Transverse colon (tissue), 4 donors: ENCODE results near the gene COMMD9. TPM values are rescaled to one million over a fixed set of nuclear protein-coding genes. Genes with fewer than 3 reads are reported as not detected.

ENCODE experiments used
- DNase-seq: peaks from one replicate; pipeline ENCODE4 v3.0.0-alpha.2; 2019
- H3K27ac ChIP-seq, 4 donors: fragments of 200-600 bp; sonication (generic); 2 replicates each; pipeline ENCODE4 v1.5.1; 2016 to 2018; ENCODE audit warnings: inconsistent platforms in 4 of 4
- H3K27me3 ChIP-seq: fragments of 200-600 bp; sonication (generic); 2 replicates; pipeline ENCODE4 v1.5.1; 2017; ENCODE audit warnings: inconsistent platforms
- H3K36me3 ChIP-seq, 4 donors: fragments of 200-600 bp; sonication (generic); 2 replicates each; pipeline ENCODE4 v1.5.1; 2017 to 2019; ENCODE audit warnings: inconsistent platforms in 4 of 4
- H3K4me1 ChIP-seq, 4 donors: fragments of 200-600 bp; sonication (generic); 2 replicates each; pipeline ENCODE4 v1.5.1; 2017 to 2020; ENCODE audit warnings: inconsistent platforms in 4 of 4
- H3K4me3 ChIP-seq, 4 donors: fragments of 200-600 bp; sonication (generic); 1 replicate in 1 of 4; 2 replicates in 3 of 4; pipeline versions ENCODE4 v1.5.1 to v1.6.1; 2017 to 2019; ENCODE audit warnings: inconsistent platforms in 4 of 4
- H3K9me3 ChIP-seq, 2 donors: fragments of 200-600 bp; sonication (generic); 2 replicates each; pipeline ENCODE4 v1.5.1; 2017 to 2019; ENCODE audit warnings: inconsistent platforms in 2 of 2
- EP300 ChIP-seq: sonication (generic); formaldehyde crosslinking; IDR thresholded peaks from one replicate; pipeline ENCODE4 v1.6.1; 2017; ENCODE audit warnings: antibody characterized with exemption, low read depth
- POLR2A ChIP-seq: fragments of 450-650 bp; IDR thresholded peaks from one replicate; pipeline ENCODE4 v1.6.1; 2016; ENCODE audit warnings: antibody characterized with exemption, mild to moderate bottlenecking, moderate library complexity
- POLR2AphosphoS5 ChIP-seq, 3 donors: sonication (generic); formaldehyde crosslinking; IDR thresholded peaks; one replicate each; pipeline ENCODE4 v1.6.1; 2016; ENCODE audit warnings: antibody characterized with exemption in 3 of 3
- WGBS, 2 donors: methylation state at CpG; one replicate each; pipeline ENCODE4 v1.1.5; 2018; ENCODE audit warnings: low coverage in 1 of 2; 5-methylcytosine and 5-hydroxymethylcytosine counted together
- in situ Hi-C, 4 donors: fragments of 200-750 bp; cut with MboI; loops; one replicate each; pipeline versions ENCODE4 v1.15.0 to v1.15.1; 2017; ENCODE audit warnings: low sequenced_read_pairs in 3 of 4, low pct_ligation_motif_present in 1 of 4, low pct_unique_long_range_greater_than_20kb in 1 of 4
- intact Hi-C: fragments of 100-400 bp; cut with DNase I; formaldehyde crosslinking; loops from one replicate; pipeline ENCODE4 v1.15.1; 2023; ENCODE audit warnings: low total_unique reads
- total RNA-seq, 4 donors: library from RNA; depleted of rRNA; stranded (reverse); fragments of >200 nt; gene quantifications; one replicate each; pipeline ENCODE4 v1.1.0, GENCODE V29; 2016
- TF ChIP-seq, protein P1 (sequence below), 5 experiments: fragments of 200-600 bp in 3 of 5; fragments of 450-650 bp in 2 of 5; sonication (generic) in 3 of 5; IDR thresholded peaks; 1 replicate in 2 of 5; 2 replicates in 3 of 5; pipeline ENCODE4 v1.5.1; 2016 to 2017; ENCODE audit warnings: antibody characterized with exemption in 5 of 5, inconsistent platforms in 3 of 5, mild to moderate bottlenecking in 2 of 5, moderate library complexity in 1 of 5

The COMMD9 gene
- 10 to 100 TPM; 22.4 to 46.2 (median 33.9) TPM for total RNA-seq

DNA sequence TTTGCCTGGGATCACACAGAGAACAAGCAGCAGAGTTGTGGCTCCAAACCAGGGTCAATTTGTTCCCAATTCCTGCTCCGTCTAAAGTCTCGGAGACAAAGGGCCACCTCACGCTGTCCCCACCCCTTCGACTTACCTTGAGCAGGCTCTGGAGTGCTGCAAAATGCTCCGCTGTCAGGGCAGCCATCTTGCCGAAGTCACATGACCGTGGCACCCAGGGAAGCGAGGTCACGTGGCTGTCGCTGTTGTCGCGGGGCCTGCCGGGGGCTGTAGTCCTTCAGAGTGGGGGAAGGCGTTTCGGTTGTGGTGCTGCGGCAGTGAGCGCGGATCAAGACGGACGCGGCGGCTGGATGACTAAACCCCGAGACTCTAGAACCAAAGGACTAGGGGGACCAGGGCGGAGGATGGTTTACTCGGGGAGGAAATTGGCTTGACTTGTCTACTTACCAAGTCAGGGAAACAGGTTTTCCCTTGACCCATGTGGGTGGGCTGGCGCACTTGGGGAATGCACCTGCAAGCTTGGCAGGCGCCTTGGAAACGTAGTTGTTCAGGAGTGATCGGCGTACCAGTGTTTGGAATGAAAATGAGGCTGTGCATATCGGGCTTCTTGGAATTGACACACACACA is at the start of gene COMMD9:
COMMD9 (minus strand) TSS at position 199 of the 627 bp plus-strand sequence; CDS start at position 187, 12 bp downstream.
- H3K36me3 ChIP-seq: no peaks in the 10 kb centered on the region
- peak within 1 kb of the TSS; percentile 53 to 93 (median 57) for H3K4me3 ChIP-seq
- no peaks in the 10 kb centered on the region for H3K27me3 ChIP-seq
- H3K9me3 ChIP-seq: no peaks in the 10 kb centered on the region
- H3K4me1 ChIP-seq: peaks cover 0 to 18% (median 8%) of the 10 kb centered on the region in 4 donors
- in situ Hi-C loops: loop anchor here in 2 of 4 donors (10.0 to 25.0 kb wide), 2 partner anchors 98 to 205 kb away; no protein-coding TSS in a partner anchor
- TF ChIP-seq POLR2AphosphoS5 (IDR thresholded peaks at IDR 0.05) (peak; percentile 81 to 90 (median 89)), POLR2A (peak; percentile 61), EP300 (no peak)
- 0 to 1% methylated on average over 1 to 22 of the region's 31 CpGs for WGBS, 2 donors
- intact Hi-C loops: no loop called here
- peak within 1 kb of the TSS; percentile 54 to 73 (median 68) for H3K27ac ChIP-seq
- peak; percentile 96 for DNase-seq

DNA sequence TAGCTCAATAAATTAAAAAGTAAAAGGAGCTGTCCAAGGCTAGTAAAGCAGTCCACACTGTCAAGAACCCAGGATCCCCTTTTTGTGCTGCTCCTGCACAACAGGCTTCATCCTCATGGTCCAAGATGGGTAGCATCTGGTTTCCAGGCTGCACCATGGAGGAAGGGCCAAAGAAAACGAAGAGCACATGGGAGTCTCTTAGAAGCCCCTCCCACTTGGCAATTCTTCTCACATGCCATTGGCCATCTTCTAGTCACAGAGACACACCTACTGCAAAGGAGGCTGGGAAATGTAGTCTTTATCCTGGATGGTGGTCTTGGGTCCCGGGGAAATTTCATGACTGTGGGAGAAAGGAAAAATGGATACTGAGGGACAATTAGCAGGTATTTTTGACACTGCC is 44.7 kb upstream of the COMMD9 start:
- no peak overlapping the region for H3K4me3 ChIP-seq
- in situ Hi-C loops (no loop called here), intact Hi-C loops (no loop called here)
- peak overlapping the region in 1 of 4 donors; percentile 5 for H3K27ac ChIP-seq
- no peaks in the 10 kb centered on the region for H3K9me3 ChIP-seq
- no peaks in the 10 kb centered on the region for H3K27me3 ChIP-seq
- TF ChIP-seq EP300: no peak
- no peak for TF ChIP-seq POLR2A
- no peak for TF ChIP-seq POLR2AphosphoS5 (IDR thresholded peaks at IDR 0.05)
- TF ChIP-seq, protein P1, sequence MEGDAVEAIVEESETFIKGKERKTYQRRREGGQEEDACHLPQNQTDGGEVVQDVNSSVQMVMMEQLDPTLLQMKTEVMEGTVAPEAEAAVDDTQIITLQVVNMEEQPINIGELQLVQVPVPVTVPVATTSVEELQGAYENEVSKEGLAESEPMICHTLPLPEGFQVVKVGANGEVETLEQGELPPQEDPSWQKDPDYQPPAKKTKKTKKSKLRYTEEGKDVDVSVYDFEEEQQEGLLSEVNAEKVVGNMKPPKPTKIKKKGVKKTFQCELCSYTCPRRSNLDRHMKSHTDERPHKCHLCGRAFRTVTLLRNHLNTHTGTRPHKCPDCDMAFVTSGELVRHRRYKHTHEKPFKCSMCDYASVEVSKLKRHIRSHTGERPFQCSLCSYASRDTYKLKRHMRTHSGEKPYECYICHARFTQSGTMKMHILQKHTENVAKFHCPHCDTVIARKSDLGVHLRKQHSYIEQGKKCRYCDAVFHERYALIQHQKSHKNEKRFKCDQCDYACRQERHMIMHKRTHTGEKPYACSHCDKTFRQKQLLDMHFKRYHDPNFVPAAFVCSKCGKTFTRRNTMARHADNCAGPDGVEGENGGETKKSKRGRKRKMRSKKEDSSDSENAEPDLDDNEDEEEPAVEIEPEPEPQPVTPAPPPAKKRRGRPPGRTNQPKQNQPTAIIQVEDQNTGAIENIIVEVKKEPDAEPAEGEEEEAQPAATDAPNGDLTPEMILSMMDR (IDR thresholded peaks at IDR 0.05): no peak
- no peak for DNase-seq
- WGBS, 2 donors: 66 to 79% methylated on average over 2 of the region's 2 CpGs
- H3K36me3 ChIP-seq: no peaks in the 10 kb centered on the region
- H3K4me1 ChIP-seq: peaks cover 0 to 3% (median 0%) of the 10 kb centered on the region in 4 donors

DNA sequence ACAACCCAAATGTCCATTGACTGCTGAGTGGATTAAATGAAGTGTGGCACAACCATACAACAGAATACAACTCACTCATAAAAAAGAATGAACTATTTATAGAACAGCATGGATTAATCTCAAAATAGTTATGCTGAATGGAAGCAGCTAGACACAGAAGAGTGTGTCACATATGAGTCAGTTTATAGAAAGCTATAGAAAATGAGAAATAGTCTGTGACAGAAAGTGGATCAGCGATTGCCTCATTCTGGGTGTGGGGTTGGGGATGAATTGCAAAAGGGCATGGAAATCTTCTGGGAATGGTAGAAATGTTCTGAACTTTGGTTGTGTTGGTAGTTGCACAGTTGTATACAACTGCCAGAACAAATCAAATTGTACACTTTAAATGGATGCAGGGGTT is 44.2 kb upstream of the COMMD9 start:
- Histone ChIP-seq H3K9me3 (no peaks in the 10 kb centered on the region), H3K36me3 (no peaks in the 10 kb centered on the region), H3K4me1 (peaks cover 0 to 3% (median 0%) of the 10 kb centered on the region in 4 donors), H3K27ac (no peak overlapping the region), H3K27me3 (no peaks in the 10 kb centered on the region), H3K4me3 (no peak overlapping the region)
- no peak for TF ChIP-seq POLR2A
- 75 to 82% methylated on average over 1 of the region's 1 CpG for WGBS, 2 donors
- in situ Hi-C loops: no loop called here
- no peak for DNase-seq
- intact Hi-C loops: no loop called here

DNA sequence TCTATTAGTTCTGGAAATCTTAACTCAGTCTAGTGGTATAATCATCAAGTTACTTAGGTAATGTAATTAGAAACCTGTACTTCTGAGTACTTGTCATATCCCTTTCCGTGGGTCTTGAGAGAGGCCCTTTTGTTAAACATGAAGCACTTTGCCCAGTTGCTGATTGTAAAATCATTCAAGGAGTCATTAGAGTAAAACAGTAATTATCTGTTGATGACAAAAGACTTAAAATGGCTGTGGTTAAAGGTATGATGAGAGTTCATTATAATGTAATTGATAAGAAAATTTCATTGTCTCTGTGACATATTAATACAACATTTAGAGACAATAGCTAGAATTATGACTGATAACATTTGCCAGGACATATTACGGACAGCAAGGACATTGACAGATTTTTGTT is 41.2 kb upstream of the COMMD9 start:
- WGBS, 2 donors: 57 to 75% methylated on average over 2 of the region's 2 CpGs
- H3K27ac ChIP-seq: no peak overlapping the region
- H3K36me3 ChIP-seq: no peaks in the 10 kb centered on the region
- H3K4me1 ChIP-seq: peaks cover 0 to 7% (median 0%) of the 10 kb centered on the region in 4 donors
- in situ Hi-C loops (no loop called here), intact Hi-C loops (no loop called here)
- H3K9me3 ChIP-seq: no peaks in the 10 kb centered on the region
- no peak overlapping the region for H3K4me3 ChIP-seq
- TF ChIP-seq POLR2A (no peak), EP300 (no peak), POLR2AphosphoS5 (IDR thresholded peaks at IDR 0.05) (no peak)
- TF ChIP-seq, protein P1 (IDR thresholded peaks at IDR 0.05): no peak
- DNase-seq: no peak
- H3K27me3 ChIP-seq: no peaks in the 10 kb centered on the region

DNA sequence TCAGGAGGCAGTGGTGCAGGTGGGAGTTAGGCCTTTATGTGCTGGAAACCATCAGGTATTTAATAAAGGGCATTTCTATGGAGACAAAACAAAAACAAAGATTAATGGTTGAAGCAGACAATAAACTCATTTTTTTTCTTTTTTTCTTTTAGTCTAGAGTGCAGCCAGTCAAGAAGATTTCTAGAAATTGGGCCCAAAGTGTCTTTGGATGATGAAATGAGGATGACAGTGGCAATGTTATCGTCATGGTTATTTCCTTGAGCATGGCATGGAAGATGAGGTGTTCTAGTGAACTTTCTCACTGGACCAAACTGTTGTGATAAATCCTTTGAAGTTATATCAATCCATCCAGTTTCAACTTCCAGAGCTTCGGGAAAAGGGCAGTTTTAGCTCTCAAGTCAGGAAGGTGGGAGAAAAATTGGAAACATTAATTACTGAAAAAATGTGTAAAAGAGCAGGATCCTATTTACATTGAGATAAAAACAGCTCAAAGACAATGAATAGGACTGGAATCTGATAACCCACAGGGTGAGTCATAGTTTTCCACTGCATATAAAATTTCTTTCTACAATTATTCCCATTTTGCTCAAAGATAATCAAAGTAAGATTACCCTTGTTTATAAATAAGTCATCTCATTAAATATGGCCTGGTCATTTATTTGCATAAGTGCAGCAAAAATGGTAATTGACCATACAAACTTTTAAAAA is 39.9 kb upstream of the COMMD9 start:
- intact Hi-C loops: no loop called here
- Histone ChIP-seq H3K9me3 (no peaks in the 10 kb centered on the region), H3K4me3 (no peak overlapping the region), H3K36me3 (no peaks in the 10 kb centered on the region), H3K27me3 (no peaks in the 10 kb centered on the region), H3K4me1 (peaks cover 0 to 7% (median 0%) of the 10 kb centered on the region in 4 donors), H3K27ac (no peak overlapping the region)
- DNase-seq: no peak
- WGBS, 2 donors: 88 to 91% methylated on average over 2 of the region's 2 CpGs
- no peak for TF ChIP-seq POLR2A
- no peak for TF ChIP-seq POLR2AphosphoS5 (IDR thresholded peaks at IDR 0.05)
- no peak for TF ChIP-seq EP300
- TF ChIP-seq, protein P1 (IDR thresholded peaks at IDR 0.05): no peak
- in situ Hi-C loops: no loop called here
